Measurements from ENCODE around the gene ITPRIPL2. TPM values are rescaled to one million over a fixed set of nuclear protein-coding genes. Genes with fewer than 3 reads are reported as not detected.

Gene ITPRIPL2
- total RNA-seq, 1 experiment from 2014 or later = 67.9 TPM

- no TSS peak for BruUV-seq (replicated peaks)
- Histone ChIP-seq H3K9me3 (ENCODE audit: control insufficient read depth in 1 of 2, insufficient read depth in 1 of 2, low read depth in 1 of 2, low read length in 2 of 2) (no peaks in the 10 kb centered on the region), H3K27ac (ENCODE audit: low read depth, low read length) (no peak overlapping the region), H4K20me1 (ENCODE audit: insufficient read depth) (no peaks in the 10 kb centered on the region), H3K4me1 (ENCODE audit: control insufficient read depth in 1 of 2, insufficient read depth in 2 of 2, low read length in 2 of 2) (peaks cover 5 to 12% of the 10 kb centered on the region in 2 experiments; a peak in 3 of 4 replicates), H3K79me2 (ENCODE audit: insufficient read depth, low read length) (no peaks in the 10 kb centered on the region), H2AFZ (ENCODE audit: low read depth, low read length, poor library complexity, severe bottlenecking) (no peak overlapping the region), H3K9ac (ENCODE audit: low read length) (no peak overlapping the region), H3K4me3 (replicated peaks in 1 of 2; ENCODE audit: low read depth in 1 of 2, low read length in 2 of 2) (no peak overlapping the region), H3K9me2 (ENCODE audit: insufficient read depth) (no peaks in the 10 kb centered on the region), H3K36me3 (ENCODE audit: control insufficient read depth in 1 of 2, insufficient read depth in 2 of 2, low read length in 2 of 2) (no peaks in the 10 kb centered on the region), H3K27me3 (ENCODE audit: insufficient read depth, low read length) (no peaks in the 10 kb centered on the region), H3K4me2 (ENCODE audit: low read length) (no peak overlapping the region)
- RAD21 ChIA-PET (ENCODE audit: low non-redundant PET in 1 of 2, low total read pairs in 2 of 2, uncharacterized antibody in 2 of 2, unreplicated experiment in 2 of 2) = no interaction called here
- POLR2A ChIA-PET = no interaction called here
- TF ChIP-seq RAD21 (IDR thresholded peaks at IDR 0.05; ENCODE audit: low read depth) = no peak
- TF ChIP-seq EGR1 (IDR thresholded peaks at IDR 0.05; ENCODE audit: low read depth) = no peak
- TF ChIP-seq, protein P1, sequence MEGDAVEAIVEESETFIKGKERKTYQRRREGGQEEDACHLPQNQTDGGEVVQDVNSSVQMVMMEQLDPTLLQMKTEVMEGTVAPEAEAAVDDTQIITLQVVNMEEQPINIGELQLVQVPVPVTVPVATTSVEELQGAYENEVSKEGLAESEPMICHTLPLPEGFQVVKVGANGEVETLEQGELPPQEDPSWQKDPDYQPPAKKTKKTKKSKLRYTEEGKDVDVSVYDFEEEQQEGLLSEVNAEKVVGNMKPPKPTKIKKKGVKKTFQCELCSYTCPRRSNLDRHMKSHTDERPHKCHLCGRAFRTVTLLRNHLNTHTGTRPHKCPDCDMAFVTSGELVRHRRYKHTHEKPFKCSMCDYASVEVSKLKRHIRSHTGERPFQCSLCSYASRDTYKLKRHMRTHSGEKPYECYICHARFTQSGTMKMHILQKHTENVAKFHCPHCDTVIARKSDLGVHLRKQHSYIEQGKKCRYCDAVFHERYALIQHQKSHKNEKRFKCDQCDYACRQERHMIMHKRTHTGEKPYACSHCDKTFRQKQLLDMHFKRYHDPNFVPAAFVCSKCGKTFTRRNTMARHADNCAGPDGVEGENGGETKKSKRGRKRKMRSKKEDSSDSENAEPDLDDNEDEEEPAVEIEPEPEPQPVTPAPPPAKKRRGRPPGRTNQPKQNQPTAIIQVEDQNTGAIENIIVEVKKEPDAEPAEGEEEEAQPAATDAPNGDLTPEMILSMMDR (IDR thresholded peaks at IDR 0.05 in 2 of 3, conservative IDR thresholded peaks at IDR 0.05 in 1 of 3; ENCODE audit: borderline replicate concordance in 1 of 3, insufficient read depth in 1 of 3, low read depth in 2 of 3, low read length in 2 of 3) = no peak
- TF ChIP-seq JUND (IDR thresholded peaks at IDR 0.05) = no peak
- TF ChIP-seq ATF3 (IDR thresholded peaks at IDR 0.05) = no peak
- no peak for TF ChIP-seq CBX3 (IDR thresholded peaks at IDR 0.05; ENCODE audit: low read depth)
- no peak for TF ChIP-seq CEBPB (IDR thresholded peaks at IDR 0.05; ENCODE audit: low read depth)
- TF ChIP-seq EZH2 (IDR thresholded peaks at IDR 0.05) = no peak
- no peak for TF ChIP-seq FOSL1 (IDR thresholded peaks at IDR 0.05; ENCODE audit: low read depth)
- TF ChIP-seq ZNF274 (IDR thresholded peaks at IDR 0.05; ENCODE audit: low read depth, low read length) = no peak
- TF ChIP-seq ZFX (IDR thresholded peaks at IDR 0.05) = no peak
- TF ChIP-seq, protein P2, sequence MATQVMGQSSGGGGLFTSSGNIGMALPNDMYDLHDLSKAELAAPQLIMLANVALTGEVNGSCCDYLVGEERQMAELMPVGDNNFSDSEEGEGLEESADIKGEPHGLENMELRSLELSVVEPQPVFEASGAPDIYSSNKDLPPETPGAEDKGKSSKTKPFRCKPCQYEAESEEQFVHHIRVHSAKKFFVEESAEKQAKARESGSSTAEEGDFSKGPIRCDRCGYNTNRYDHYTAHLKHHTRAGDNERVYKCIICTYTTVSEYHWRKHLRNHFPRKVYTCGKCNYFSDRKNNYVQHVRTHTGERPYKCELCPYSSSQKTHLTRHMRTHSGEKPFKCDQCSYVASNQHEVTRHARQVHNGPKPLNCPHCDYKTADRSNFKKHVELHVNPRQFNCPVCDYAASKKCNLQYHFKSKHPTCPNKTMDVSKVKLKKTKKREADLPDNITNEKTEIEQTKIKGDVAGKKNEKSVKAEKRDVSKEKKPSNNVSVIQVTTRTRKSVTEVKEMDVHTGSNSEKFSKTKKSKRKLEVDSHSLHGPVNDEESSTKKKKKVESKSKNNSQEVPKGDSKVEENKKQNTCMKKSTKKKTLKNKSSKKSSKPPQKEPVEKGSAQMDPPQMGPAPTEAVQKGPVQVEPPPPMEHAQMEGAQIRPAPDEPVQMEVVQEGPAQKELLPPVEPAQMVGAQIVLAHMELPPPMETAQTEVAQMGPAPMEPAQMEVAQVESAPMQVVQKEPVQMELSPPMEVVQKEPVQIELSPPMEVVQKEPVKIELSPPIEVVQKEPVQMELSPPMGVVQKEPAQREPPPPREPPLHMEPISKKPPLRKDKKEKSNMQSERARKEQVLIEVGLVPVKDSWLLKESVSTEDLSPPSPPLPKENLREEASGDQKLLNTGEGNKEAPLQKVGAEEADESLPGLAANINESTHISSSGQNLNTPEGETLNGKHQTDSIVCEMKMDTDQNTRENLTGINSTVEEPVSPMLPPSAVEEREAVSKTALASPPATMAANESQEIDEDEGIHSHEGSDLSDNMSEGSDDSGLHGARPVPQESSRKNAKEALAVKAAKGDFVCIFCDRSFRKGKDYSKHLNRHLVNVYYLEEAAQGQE (IDR thresholded peaks at IDR 0.05; ENCODE audit: low read depth) = no peak
- no peak for TF ChIP-seq EZH2phosphoT487 (IDR thresholded peaks at IDR 0.05; ENCODE audit: borderline replicate concordance)
- TF ChIP-seq POLR2A (IDR thresholded peaks at IDR 0.05; ENCODE audit: borderline replicate concordance, extremely low read depth, insufficient read depth, insufficient read length) = no peak
- CTCF ChIA-PET = no interaction called here
- ATAC-seq = no peak
- intact Hi-C loops (cut with micrococcal nuclease) = no loop called here
- DNase-seq (ENCODE audit: low read depth, low spot score) = no peak
These were observed 29.3 kb downstream of the ITPRIPL2 start for GRCh38 chr16:19142939-19143598.

Data from HCT116 (cell line).